Epithelial cell of esophagus (primary cell): Measurements from ENCODE around the gene GAMT.
A peak's percentile ranks its signal among the peaks of the same experiment; 100 is the strongest.

Source experiments
- DNase-seq: peaks from one replicate; pipeline ENCODE4 v3.0.0; 2010; ENCODE audit warnings: low read depth
- H3K4me3 ChIP-seq: 2 replicates; pipeline ENCODE4 v1.5.1; 2011; ENCODE audit warnings: mild to moderate bottlenecking, low read length, control low read depth
- TF ChIP-seq, protein P1 (sequence below): IDR thresholded peaks from 2 replicates; pipeline ENCODE4 v1.5.1; 2011; ENCODE audit warnings: low read depth, mild to moderate bottlenecking, low read length, control low read depth, inconsistent platforms; ENCODE audit not compliant: insufficient read depth; ENCODE audit errors: missing control alignments

GAMT gene

DNA sequence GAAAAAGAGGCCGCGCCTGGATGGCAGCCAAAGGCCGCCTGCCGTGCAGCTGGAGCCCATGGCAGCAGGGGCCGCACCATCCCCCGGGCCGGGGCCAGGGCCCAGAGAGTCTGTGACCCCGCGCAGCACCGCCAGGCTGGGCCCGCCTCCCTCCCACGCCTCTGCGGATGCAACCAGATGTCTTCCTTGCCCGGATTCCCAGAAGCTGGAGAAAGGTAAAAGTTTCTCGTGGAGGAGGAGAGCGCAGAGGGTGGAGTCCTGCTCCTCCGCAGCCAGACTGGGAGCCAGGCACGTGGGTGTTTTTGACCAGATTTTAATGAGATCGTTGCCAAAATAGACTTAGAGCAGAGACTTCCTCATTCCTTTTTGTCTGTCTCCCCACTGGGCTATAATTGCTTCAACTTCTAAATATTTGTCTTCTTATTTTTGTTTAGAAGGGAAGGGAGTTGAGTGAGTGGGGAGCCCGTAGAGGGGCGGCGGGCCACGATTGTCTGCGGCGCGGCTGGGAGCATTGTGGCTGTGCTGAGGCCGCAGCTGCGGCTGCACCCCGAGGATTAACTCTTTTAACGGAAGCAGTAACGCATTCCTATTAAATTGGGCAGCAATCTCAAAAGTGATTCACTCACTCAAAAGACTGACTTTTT is 40.4 kb downstream of the GAMT start:
- no peak overlapping the region for H3K4me3 ChIP-seq
- DNase-seq = peak; percentile 29
- TF ChIP-seq, protein P1, sequence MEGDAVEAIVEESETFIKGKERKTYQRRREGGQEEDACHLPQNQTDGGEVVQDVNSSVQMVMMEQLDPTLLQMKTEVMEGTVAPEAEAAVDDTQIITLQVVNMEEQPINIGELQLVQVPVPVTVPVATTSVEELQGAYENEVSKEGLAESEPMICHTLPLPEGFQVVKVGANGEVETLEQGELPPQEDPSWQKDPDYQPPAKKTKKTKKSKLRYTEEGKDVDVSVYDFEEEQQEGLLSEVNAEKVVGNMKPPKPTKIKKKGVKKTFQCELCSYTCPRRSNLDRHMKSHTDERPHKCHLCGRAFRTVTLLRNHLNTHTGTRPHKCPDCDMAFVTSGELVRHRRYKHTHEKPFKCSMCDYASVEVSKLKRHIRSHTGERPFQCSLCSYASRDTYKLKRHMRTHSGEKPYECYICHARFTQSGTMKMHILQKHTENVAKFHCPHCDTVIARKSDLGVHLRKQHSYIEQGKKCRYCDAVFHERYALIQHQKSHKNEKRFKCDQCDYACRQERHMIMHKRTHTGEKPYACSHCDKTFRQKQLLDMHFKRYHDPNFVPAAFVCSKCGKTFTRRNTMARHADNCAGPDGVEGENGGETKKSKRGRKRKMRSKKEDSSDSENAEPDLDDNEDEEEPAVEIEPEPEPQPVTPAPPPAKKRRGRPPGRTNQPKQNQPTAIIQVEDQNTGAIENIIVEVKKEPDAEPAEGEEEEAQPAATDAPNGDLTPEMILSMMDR = no peak

DNA sequence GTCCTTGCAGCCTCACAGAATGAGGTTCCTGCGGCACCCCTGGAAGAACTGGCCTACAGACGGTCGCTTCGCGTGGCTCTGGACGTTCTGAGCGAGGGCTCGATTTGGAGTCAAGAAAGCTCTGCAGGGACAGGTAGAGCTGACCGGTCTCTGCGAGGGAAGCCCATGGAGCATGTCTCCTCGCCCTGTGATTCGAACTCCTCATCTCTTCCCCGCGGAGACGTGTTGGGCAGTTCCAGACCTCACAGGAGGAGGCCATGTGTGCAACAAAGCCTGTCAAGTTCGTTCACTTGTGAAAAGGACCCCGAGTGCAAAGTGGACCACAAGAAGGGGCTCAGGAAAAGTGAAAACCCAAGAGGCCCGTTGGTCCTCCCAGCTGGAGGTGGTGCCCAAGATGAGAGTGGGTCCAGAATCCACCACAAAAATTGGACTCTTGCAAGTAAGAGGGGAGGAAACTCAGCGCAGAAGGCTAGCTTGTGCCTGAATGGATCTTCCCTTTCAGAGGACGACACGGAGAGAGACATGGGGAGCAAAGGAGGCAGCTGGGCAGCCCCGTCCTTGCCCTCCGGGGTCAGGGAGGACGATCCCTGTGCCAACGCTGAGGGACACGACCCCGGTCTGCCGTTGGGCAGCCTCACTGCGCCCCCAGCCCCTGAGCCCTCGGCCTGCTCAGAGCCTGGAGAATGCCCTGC is 41.1 kb downstream of the GAMT start:
- no peak for DNase-seq
- no peak overlapping the region for H3K4me3 ChIP-seq
- TF ChIP-seq, protein P1 = no peak

DNA sequence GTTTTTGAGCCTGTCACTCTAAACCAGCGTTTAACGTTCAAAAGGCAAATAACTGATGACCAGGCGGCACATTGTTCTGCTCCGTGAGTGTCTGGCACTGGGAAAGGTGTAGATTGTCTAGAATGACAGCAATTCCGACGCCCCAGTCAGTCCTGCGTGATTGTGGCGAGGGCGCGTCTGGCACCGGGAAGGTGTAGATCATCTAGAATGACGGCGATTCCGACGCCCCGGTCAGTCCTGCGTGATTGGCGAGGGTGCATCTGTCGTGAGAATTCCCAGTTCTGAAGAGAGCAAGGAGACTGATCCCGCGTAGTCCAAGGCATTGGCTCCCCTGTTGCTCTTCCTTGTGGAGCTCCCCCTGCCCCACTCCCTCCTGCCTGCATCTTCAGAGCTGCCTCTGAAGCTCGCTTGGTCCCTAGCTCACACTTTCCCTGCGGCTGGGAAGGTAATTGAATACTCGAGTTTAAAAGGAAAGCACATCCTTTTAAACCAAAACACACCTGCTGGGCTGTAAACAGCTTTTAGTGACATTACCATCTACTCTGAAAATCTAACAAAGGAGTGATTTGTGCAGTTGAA is 43.7 kb downstream of the GAMT start:
- DNase-seq = no peak
- TF ChIP-seq, protein P1 = no peak
- H3K4me3 ChIP-seq = no peak overlapping the region

DNA sequence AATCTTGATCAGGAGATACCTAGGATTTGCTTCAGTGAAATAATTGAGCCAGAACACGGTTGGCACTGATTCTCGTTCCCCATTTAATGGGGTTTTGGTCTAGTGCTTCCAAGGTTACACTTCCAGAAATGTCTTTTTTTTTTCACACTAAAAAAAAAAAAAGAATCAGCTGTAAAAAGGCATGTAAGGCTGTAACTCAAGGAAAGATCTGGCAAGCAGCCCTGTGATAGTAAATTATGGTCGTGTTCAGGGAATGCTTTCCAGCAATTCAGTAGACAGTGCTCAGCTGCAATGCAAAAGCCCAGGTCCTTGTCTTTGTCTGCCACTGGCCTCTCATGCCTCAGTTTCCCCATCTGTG is 44.9 kb downstream of the GAMT start:
- DNase-seq = no peak
- TF ChIP-seq, protein P1 = no peak
- no peak overlapping the region for H3K4me3 ChIP-seq

DNA sequence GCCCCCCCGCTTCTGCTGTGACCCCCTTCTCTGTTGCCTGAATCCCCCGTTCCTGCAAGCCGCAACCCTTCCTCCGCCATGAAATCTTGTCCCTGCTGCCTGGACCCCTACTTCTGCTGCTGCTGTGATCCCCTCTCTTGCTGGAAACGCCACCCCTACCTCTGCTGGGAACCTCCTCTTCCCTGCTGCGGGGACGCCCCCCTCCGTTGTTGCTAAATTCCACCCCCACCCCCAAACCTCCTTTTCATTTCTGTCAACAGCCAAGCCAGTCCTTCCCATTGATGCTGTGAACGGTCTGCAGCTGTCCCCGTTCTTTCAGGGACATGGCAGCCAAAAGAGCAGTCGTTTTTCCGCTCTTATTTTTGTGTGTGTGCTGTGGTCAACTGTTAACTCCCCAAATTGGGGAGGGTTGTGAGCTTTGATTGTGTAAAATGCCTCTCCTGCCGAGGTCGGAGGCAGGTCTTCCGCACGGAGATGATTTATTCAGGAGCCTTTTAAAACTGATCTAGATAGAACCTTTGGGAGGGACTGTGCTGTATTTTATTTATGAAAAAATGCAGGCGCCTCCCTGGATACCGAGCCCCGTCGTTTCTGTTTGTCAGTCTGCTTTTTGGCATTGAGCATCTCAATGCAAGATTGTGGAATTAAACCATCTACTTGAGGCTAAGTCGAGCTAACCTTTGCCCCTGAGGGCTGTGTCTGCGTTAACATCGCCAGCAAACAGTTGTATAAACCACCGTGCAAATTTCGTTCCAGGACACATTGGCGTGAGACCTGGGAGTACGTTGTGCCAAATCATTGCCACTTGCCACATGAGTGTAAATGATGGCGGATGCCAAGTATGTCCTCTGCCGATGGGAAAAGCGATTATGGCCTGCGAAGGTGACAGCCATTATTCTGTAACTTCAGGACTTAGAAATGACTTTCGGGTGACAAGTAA is 45.5 kb downstream of the GAMT start:
- no peak for DNase-seq
- TF ChIP-seq, protein P1 = no peak
- peak overlapping the region; percentile 75 for H3K4me3 ChIP-seq

DNA sequence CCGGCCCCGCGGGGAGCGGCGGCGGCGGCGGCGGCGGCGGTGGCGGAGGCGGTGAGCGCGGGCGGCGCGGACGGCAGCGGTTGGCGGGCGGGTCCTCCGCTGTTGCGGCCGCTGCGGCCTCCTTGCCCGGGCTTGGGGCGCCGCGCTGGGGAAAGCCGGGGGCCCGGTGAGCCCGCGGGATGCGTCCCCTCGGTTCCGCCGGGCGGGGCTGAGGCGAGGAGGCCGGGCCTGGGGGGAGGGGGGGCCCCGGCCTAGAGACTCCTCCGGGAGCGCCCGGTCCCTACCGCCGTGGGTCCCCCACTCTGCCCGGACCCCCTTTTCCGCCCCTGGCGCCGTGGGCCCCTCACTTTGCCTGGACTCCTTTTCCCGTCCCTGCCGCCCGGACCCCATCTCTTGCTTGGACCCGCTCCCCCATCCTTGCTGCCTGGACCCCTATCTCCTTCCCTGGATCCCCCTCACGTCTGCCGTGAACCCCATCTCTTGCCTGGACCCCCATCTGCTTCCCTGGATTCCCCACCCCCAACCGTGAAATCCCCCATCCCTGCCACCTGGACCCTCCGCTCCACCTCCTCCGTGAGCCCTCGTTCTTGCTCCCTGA is 46.3 kb downstream of the GAMT start:
- no peak for DNase-seq
- H3K4me3 ChIP-seq = peak overlapping the region; percentile 75
- TF ChIP-seq, protein P1 = no peak
